Heart left ventricle (tissue), 16 donors: ENCODE data around the gene MEN1. TPM values are rescaled to one million over a fixed set of nuclear protein-coding genes. Genes with fewer than 3 reads are reported as not detected.

Source experiments
- ATAC-seq, 4 donors: fragments of 200-7000 bp; cut with Tn5 transposase; one replicate each; pipeline ENCODE4 v1.9.1; 2020 to 2022; ENCODE audit warnings: moderate library complexity in 4 of 4, mild to moderate bottlenecking in 3 of 4, moderate number of reproducible peaks in 1 of 4
- DNase-seq, 5 donors: peaks; one replicate each; pipeline ENCODE4 v3.0.0-alpha.2; 2020
- H3K27ac ChIP-seq, 12 donors: fragments of 200-600 bp; sonication (generic) in 4 of 12; one replicate each; pipeline versions ENCODE4 v1.5.0 to v1.8.0; 2016 to 2022; ENCODE audit warnings: mild to moderate bottlenecking in 2 of 12
- H3K27me3 ChIP-seq, 9 donors: fragments of 200-600 bp; sonication (generic) in 2 of 9; one replicate each; pipeline versions ENCODE4 v1.5.1 to v1.8.0; 2016 to 2022; ENCODE audit warnings: mild to moderate bottlenecking in 3 of 9
- H3K36me3 ChIP-seq, 9 donors: fragments of 200-600 bp; sonication (generic) in 2 of 9; one replicate each; pipeline versions ENCODE4 v1.5.0 to v1.8.0; 2018 to 2022; ENCODE audit warnings: mild to moderate bottlenecking in 2 of 9
- H3K4me1 ChIP-seq, 12 donors: fragments of 200-600 bp; sonication (generic) in 4 of 12; one replicate each; pipeline versions ENCODE4 v1.5.0 to v1.8.0; 2016 to 2022; ENCODE audit warnings: mild to moderate bottlenecking in 3 of 12
- H3K4me3 ChIP-seq, 12 donors: fragments of 200-600 bp; sonication (generic) in 4 of 12; one replicate each; pipeline versions ENCODE4 v1.5.0 to v1.8.0; 2017 to 2022; ENCODE audit warnings: mild to moderate bottlenecking in 9 of 12, moderate library complexity in 4 of 12
- H3K9me3 ChIP-seq, 12 donors: fragments of 200-600 bp; sonication (generic) in 4 of 12; one replicate each; pipeline versions ENCODE4 v1.5.0 to v1.8.0; 2016 to 2022; ENCODE audit warnings: mild to moderate bottlenecking in 1 of 12
- POLR2A ChIP-seq, 2 donors: fragments of 450-650 bp; IDR thresholded peaks; one replicate each; pipeline ENCODE4 v1.6.1; 2017; ENCODE audit warnings: antibody characterized with exemption in 2 of 2, mild to moderate bottlenecking in 2 of 2, moderate library complexity in 2 of 2
- WGBS, 4 donors: extraction: QIAGEN DNeasy Blood & Tissue Kit in 2 of 4; methylation state at CpG; one replicate each; pipeline versions ENCODE4 v1.1.5 to v1.1.7; 2013 to 2018; 5-methylcytosine and 5-hydroxymethylcytosine counted together
- intact Hi-C, 10 donors: fragments of 100-400 bp; cut with DNase I; formaldehyde crosslinking; loops; one replicate each; pipeline versions ENCODE4 v1.11.1 to v1.14.2; 2022
- polyA plus RNA-seq, 2 donors: library from polyadenylated mRNA; stranded (reverse); fragments of 200-250 nt; gene quantifications; one replicate each; pipeline ENCODE4 v1.2.3, GENCODE V29; 2013
- total RNA-seq, 9 donors: library from RNA; depleted of rRNA in 2 of 9; stranded (reverse); fragments of >200 nt in 2 of 9; fragmentation: NEBNext Ultra II Directional in 3 of 9; extraction: Animal tissue kit (Norgen Biotek cat#: 25700) in 3 of 9; gene quantifications; one replicate each; pipeline versions ENCODE4 v1.1.0 to v1.2.4, GENCODE V29; 2016 to 2023
- TF ChIP-seq, protein P1 (sequence below), 12 donors: fragments of 200-600 bp; sonication (generic) in 4 of 12; IDR thresholded peaks; one replicate each; pipeline versions ENCODE4 v1.5.0 to v1.8.0; 2018 to 2022; ENCODE audit warnings: antibody characterized with exemption in 12 of 12, mild to moderate bottlenecking in 5 of 12
- donor health status: ischemic (EF 13 %, LVEDD 7.1; RV severe dilation, severe dysfunction).
- donor health status: healthy with polysubstance abuse.
- donor health status: DM: no; HTN: yes; CAD: no.
- donor health status: DM: no; HTN: no; CAD: no.
- donor health status: ischemic (EF 25% LVEDD 6.9; RV normal size, moderate dysfunction).
- donor health status: ischemic (EF 25% LVEDD 5.7; RV mildly dilated, moderate dysfunction).
- donor health status: healthy.
- donor health status: DM: yes; HTN: yes; CAD: no.
- donor health status: ischemic (EF 35%, LVEDD 5.7; RV mildly dilated, moderate dysfunction).
- donor health status: nonischemic (EF 11% LVEDD 7.7; RV severe dilation, severe dysfunction).
- donor health status: DM: yes; HTN: yes; CAD: no.
- donor health status: PGD.
- donor health status: ischemic (EF 29% LVEDD 5.4; RV normal size, mild dysfunction).
- donor health status: nonischemic (EF 23%, LVEDD 6.1; RV moderate dilation, normal function).

The MEN1 gene
- total and polyA plus RNA-seq, 11 donors = 6.6 to 15.2 (median 9.0) TPM

DNA sequence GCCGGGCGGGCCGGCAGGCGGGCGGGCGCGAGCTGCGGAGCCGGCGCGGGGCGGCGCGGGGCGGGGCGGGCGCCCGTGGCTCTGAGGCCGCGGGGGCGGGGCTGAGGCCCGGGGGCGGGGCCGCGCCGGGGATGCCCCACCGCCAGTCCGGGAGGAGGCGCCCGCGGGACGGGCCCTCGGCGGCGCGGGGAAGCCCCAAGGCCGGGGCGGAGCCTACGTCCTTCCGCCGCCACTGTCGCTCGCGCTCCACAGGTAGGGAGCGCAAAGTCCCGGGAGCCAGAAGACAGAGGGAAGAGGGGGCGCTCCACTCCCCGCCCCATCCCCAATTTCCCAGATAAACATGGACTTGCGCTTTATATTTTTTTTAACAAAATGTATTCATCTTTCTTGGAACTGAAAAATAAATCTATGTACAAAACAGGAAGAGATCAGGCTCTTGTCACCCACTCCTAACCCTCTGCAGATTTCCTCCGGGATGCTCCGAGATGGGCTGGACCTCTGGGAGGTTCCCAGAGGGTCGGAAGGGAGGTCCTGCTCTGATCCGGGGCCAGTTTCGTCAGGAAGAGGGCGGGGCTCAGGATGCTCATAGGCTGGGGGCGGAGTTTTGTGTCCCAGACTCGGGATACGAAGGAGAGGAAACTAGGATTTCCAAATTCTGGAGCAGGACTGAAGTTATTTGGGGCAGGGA is 7.0 kb downstream of the MEN1 start, which contains the start of gene MAP4K2:
Gene MAP4K2, minus strand, starts transcription at position 57 of the 688 bp plus-strand sequence. CDS start 65 bp downstream, outside the sequence.
- peaks cover 5 to 47% (median 24%) of the 10 kb centered on the region in 12 donors for H3K4me1 ChIP-seq
- intact Hi-C loops = no loop called here
- peaks cover 0 to 47% (median 24%) of the 10 kb centered on the region in 9 donors for H3K36me3 ChIP-seq
- peak; percentile 90 to 94 (median 93) for DNase-seq
- TF ChIP-seq POLR2A (IDR thresholded peaks at IDR 0.05) = peak in 1 of 2 donors; percentile 45
- TF ChIP-seq, protein P1, sequence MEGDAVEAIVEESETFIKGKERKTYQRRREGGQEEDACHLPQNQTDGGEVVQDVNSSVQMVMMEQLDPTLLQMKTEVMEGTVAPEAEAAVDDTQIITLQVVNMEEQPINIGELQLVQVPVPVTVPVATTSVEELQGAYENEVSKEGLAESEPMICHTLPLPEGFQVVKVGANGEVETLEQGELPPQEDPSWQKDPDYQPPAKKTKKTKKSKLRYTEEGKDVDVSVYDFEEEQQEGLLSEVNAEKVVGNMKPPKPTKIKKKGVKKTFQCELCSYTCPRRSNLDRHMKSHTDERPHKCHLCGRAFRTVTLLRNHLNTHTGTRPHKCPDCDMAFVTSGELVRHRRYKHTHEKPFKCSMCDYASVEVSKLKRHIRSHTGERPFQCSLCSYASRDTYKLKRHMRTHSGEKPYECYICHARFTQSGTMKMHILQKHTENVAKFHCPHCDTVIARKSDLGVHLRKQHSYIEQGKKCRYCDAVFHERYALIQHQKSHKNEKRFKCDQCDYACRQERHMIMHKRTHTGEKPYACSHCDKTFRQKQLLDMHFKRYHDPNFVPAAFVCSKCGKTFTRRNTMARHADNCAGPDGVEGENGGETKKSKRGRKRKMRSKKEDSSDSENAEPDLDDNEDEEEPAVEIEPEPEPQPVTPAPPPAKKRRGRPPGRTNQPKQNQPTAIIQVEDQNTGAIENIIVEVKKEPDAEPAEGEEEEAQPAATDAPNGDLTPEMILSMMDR (IDR thresholded peaks at IDR 0.05) = peak in 9 of 12 donors; percentile 6 to 55 (median 33)
- peak; percentile 70 to 89 (median 84) for ATAC-seq
- 1% methylated on average over 19 to 58 of the region's 58 CpGs for WGBS, 4 donors
- H3K9me3 ChIP-seq = no peaks in the 10 kb centered on the region
- H3K27me3 ChIP-seq = no peaks in the 10 kb centered on the region
- peak within 1 kb of the TSS; percentile 35 to 89 (median 71) for H3K4me3 ChIP-seq
- peak within 1 kb of the TSS; percentile 78 to 97 (median 92) for H3K27ac ChIP-seq

DNA sequence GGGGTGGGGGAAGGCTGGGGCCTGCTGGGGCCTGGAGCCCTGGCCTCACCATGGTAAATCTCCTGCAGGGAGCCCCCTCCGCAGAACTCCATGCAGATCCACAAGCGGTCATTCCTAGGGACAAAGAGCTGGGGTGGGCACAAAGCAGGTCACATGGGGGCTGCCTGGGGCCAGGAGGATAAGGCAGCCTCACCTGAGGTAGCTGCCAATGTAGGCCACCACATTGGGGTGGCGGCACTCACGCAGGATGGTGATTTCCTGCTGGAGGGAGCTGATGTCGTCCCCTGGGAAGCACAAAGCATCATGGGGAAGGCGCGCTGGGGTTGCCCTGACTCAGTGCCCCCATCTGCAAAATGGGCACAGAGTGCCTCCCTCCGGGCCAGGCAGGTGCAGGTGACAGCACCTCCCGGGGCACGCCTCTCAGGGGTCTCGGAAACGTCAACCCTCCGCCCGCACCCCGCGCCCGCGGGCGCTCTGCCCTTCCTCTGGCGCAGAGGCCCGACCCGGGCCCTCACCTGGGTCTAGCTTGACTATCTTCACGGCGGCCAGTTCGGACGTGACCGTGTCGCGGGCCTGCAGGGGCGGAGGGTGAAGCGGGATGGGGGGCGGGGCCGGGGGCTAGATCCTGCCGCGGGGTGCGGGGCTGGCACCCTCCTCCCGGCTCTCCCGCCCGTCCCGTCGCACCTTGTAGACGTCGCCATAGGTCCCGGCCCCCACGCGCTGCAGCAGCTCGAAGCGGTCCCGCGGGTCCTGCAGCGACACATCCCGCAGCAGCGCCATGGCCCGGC is 7.8 kb downstream of the MEN1 start:
- Histone ChIP-seq H3K36me3 (peaks cover 0 to 39% (median 21%) of the 10 kb centered on the region in 9 donors), H3K4me1 (peaks cover 5 to 47% (median 24%) of the 10 kb centered on the region in 12 donors), H3K9me3 (no peaks in the 10 kb centered on the region), H3K27ac (peak overlapping the region; percentile 49 to 95 (median 91)), H3K27me3 (no peaks in the 10 kb centered on the region), H3K4me3 (peak overlapping the region; percentile 35 to 89 (median 71))
- ATAC-seq (peak in 1 of 4 donors; percentile 1), DNase-seq (no peak)
- TF ChIP-seq, protein P1 (IDR thresholded peaks at IDR 0.05) = no peak
- TF ChIP-seq POLR2A (IDR thresholded peaks at IDR 0.05) = no peak
- intact Hi-C loops = no loop called here
- WGBS, 4 donors = 7 to 14% (median 11%) methylated on average over 21 to 54 of the region's 54 CpGs

DNA sequence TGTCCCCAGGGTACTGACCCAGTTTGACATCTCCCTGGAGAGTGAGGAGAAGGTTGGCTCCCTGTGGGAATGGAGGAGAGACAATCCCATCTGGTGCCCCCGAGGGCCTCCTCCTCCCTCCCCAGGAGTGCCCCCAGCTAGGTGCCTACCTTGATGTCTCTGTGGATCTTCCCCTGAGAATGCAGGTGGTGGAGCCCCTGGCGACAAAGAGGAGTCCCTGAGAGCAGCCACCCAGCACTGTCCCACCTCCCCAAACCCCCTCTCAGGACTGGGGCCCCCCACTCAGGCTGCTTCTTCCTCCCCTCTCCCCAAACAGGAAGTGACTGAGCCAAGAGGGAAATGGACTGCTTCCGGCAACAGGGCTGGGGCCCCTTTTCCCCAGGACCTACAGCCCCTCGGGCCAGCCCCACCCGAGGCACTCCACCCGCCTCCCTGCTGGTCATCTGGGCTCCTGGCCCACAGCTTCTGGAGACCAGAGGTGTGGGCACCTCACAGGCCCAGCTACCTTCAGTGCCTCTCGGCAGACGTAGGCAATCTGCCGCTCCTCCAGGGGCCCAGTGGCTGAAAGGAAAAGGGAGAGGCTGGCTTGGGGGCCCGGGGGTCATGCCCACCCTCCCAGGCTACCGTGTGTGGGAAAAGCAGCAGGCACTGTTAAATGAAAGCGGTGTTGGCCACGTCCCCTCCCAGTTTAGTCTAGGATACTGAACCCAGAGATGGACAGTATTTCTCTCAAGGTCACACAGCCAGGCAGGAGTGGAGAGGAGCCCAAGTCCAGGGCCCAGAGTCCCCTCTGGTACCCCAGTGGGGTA is 8.6 kb downstream of the MEN1 start:
- Histone ChIP-seq H3K27ac (peak overlapping the region; percentile 49 to 95 (median 91)), H3K4me1 (peaks cover 5 to 47% (median 24%) of the 10 kb centered on the region in 12 donors), H3K4me3 (peak overlapping the region in 11 of 12 donors; percentile 2 to 89 (median 75)), H3K27me3 (no peaks in the 10 kb centered on the region), H3K36me3 (peaks cover 0 to 37% (median 20%) of the 10 kb centered on the region in 9 donors), H3K9me3 (no peaks in the 10 kb centered on the region)
- ATAC-seq = peak in 2 of 4 donors; percentile 1 to 18
- peak in 2 of 5 donors; percentile 40 to 46 for DNase-seq
- intact Hi-C loops = no loop called here
- TF ChIP-seq POLR2A (IDR thresholded peaks at IDR 0.05) = no peak
- TF ChIP-seq, protein P1 (IDR thresholded peaks at IDR 0.05) = no peak
- WGBS, 4 donors = 26 to 64% (median 50%) methylated on average over 4 to 13 of the region's 13 CpGs
